GM12801 (cell line): ENCODE measurements around the gene UROD.

ENCODE experiments used
- CTCF ChIP-seq: IDR thresholded peaks from one replicate; pipeline ENCODE4 v1.5.1; 2011; ENCODE audit warnings: control low read depth; ENCODE audit not compliant: insufficient read length; ENCODE audit errors: extremely low read depth

UROD gene

GRCh38 chr1:45037456-45037855 lies 25.4 kb downstream of the UROD start:
- TF ChIP-seq CTCF = no peak

- no peak for TF ChIP-seq CTCF
These were observed 26.2 kb downstream of the UROD start for GRCh38 chr1:45038240-45038639.

- no peak for TF ChIP-seq CTCF
These were observed 26.8 kb downstream of the UROD start for GRCh38 chr1:45038661-45039364.

GRCh38 chr1:45040297-45040696 lies 28.2 kb downstream of the UROD start:
- no peak for TF ChIP-seq CTCF

GRCh38 chr1:45043094-45043493 lies 31.0 kb downstream of the UROD start:
- no peak for TF ChIP-seq CTCF

- no peak for TF ChIP-seq CTCF
These were observed 32.9 kb downstream of the UROD start for GRCh38 chr1:45044916-45045315.

GRCh38 chr1:45047032-45047431 lies 35.0 kb downstream of the UROD start:
- no peak for TF ChIP-seq CTCF
